ENCODE measurements around the gene SMYD5. TPM values are rescaled to one million over a fixed set of nuclear protein-coding genes. Genes with fewer than 3 reads are reported as not detected.

SMYD5 gene
- polyA plus RNA-seq, 1 of the 3 experiments (the other 2 are of a cell fraction): 21.4 TPM

- H3K79me2 ChIP-seq (ENCODE audit: insufficient read depth): no peaks in the 10 kb centered on the region
- TF ChIP-seq NRF1 (IDR thresholded peaks at IDR 0.05; ENCODE audit: low read depth, low read length) (no peak), FOXJ3 (CRISPR knock-in tag; IDR thresholded peaks at IDR 0.05) (no peak), EZH2phosphoT487 (IDR thresholded peaks at IDR 0.05; ENCODE audit: borderline replicate concordance, low read depth) (no peak), ZBTB33 (IDR thresholded peaks at IDR 0.05; ENCODE audit: borderline replicate concordance, low read depth) (no peak), MAX (IDR thresholded peaks at IDR 0.05; ENCODE audit: low read depth) (no peak), JUND (IDR thresholded peaks at IDR 0.05) (no peak), CTCF (IDR thresholded peaks at IDR 0.05) (no peak), SIN3A (IDR thresholded peaks at IDR 0.05; ENCODE audit: borderline replicate concordance, low read depth, low read length) (no peak), TEAD4 (IDR thresholded peaks at IDR 0.05; ENCODE audit: borderline replicate concordance, insufficient read depth) (no peak), YY1 (IDR thresholded peaks at IDR 0.05; ENCODE audit: low read depth) (no peak)
- no peaks in the 10 kb centered on the region for H3K4me1 ChIP-seq (ENCODE audit: control insufficient read depth in 1 of 2, insufficient read depth in 2 of 2, low read depth in 1 of 2, low read length in 1 of 2)
- no peak overlapping the region for H3K4me3 ChIP-seq (ENCODE audit: low read depth in 2 of 2, low read length in 1 of 2)
- H3K9me3 ChIP-seq: no peaks in the 10 kb centered on the region
- no peaks in the 10 kb centered on the region for H3K9me2 ChIP-seq
- no peaks in the 10 kb centered on the region for H4K20me1 ChIP-seq (ENCODE audit: insufficient read depth)
- no peak overlapping the region for H3K9ac ChIP-seq
- WGBS (ENCODE audit: low lambda C conversion rate): 93% methylated on average over 2 of the region's 2 CpGs
- no peak for DNase-seq
- POLR2A ChIA-PET: interaction anchor here (1.1 to 1.5 kb wide), 3 partner anchors 13 to 23 kb away, joined by 6 to 8 read pairs (median 6); partner anchors contain the start of genes CCT7 and PRADC1
- H3K27ac ChIP-seq (ENCODE audit: low read depth in 2 of 2, low read length in 1 of 2): no peak overlapping the region
- no peak overlapping the region for H2AFZ ChIP-seq (ENCODE audit: low read depth)
- peaks cover 4 to 25% of the 10 kb centered on the region in 2 experiments for H3K36me3 ChIP-seq (replicated peaks in 1 of 2; ENCODE audit: control insufficient read depth in 1 of 2, insufficient read depth in 2 of 2, low read length in 1 of 2)
- no peaks in the 10 kb centered on the region for H3K27me3 ChIP-seq (ENCODE audit: insufficient read depth)
- no peak overlapping the region for H3K4me2 ChIP-seq
- no peaks in the 10 kb centered on the region for H3F3A ChIP-seq (replicated peaks; ENCODE audit: insufficient read depth)
- CTCF ChIA-PET: interaction anchor here (1.1 to 1.3 kb wide), 3 partner anchors 13 to 44 kb away, joined by 3 read pairs; no protein-coding TSS in a partner anchor
Observed at GRCh38 chr2:73257021-73257420, 43.0 kb downstream of the SMYD5 start.

GRCh38 chr2:73257425-73258125 is 43.5 kb downstream of the SMYD5 start:
- H2AFZ ChIP-seq (ENCODE audit: low read depth): no peak overlapping the region
- ChIA-PET CTCF (interaction anchor here (0.7 to 1.4 kb wide), 5 partner anchors 9 to 45 kb away, joined by 3 read pairs; no protein-coding TSS in a partner anchor), POLR2A (interaction anchor here (1.1 to 1.5 kb wide), 3 partner anchors 13 to 23 kb away, joined by 6 to 8 read pairs (median 6); partner anchors contain the start of genes CCT7 and PRADC1)
- H3K36me3 ChIP-seq (replicated peaks in 1 of 2; ENCODE audit: control insufficient read depth in 1 of 2, insufficient read depth in 2 of 2, low read length in 1 of 2): peaks cover 4 to 20% of the 10 kb centered on the region in 2 experiments
- no peaks in the 10 kb centered on the region for H4K20me1 ChIP-seq (ENCODE audit: insufficient read depth)
- no peaks in the 10 kb centered on the region for H3K27me3 ChIP-seq (ENCODE audit: insufficient read depth)
- no peaks in the 10 kb centered on the region for H3K79me2 ChIP-seq (ENCODE audit: insufficient read depth)
- 77% methylated on average over 4 of the region's 10 CpGs for WGBS (ENCODE audit: low lambda C conversion rate)
- no peak overlapping the region for H3K4me2 ChIP-seq
- H3K4me1 ChIP-seq (ENCODE audit: control insufficient read depth in 1 of 2, insufficient read depth in 2 of 2, low read depth in 1 of 2, low read length in 1 of 2): no peaks in the 10 kb centered on the region
- H3K9me2 ChIP-seq: no peaks in the 10 kb centered on the region
- no peaks in the 10 kb centered on the region for H3F3A ChIP-seq (replicated peaks; ENCODE audit: insufficient read depth)
- H3K4me3 ChIP-seq (ENCODE audit: low read depth in 2 of 2, low read length in 1 of 2): no peak overlapping the region
- no peak for DNase-seq
- H3K27ac ChIP-seq (ENCODE audit: low read depth in 2 of 2, low read length in 1 of 2): no peak overlapping the region
- H3K9ac ChIP-seq: no peak overlapping the region
- H3K9me3 ChIP-seq: no peaks in the 10 kb centered on the region
- TF ChIP-seq RXRA (IDR thresholded peaks at IDR 0.05; ENCODE audit: borderline replicate concordance, low read depth): no peak
- TF ChIP-seq EZH2phosphoT487 (IDR thresholded peaks at IDR 0.05; ENCODE audit: borderline replicate concordance, low read depth): no peak
- no peak for TF ChIP-seq TAF1 (IDR thresholded peaks at IDR 0.05; ENCODE audit: borderline replicate concordance, low read depth, low read length)
- no peak for TF ChIP-seq USF2 (IDR thresholded peaks at IDR 0.05; ENCODE audit: borderline replicate concordance, low read depth, low read length)
- TF ChIP-seq REST (IDR thresholded peaks at IDR 0.05; ENCODE audit: low read depth, low read length): no peak

Measured in SK-N-SH (cell line).